Measurements from ENCODE around the gene TMTC2. TPM values are rescaled to one million over a fixed set of nuclear protein-coding genes. Genes with fewer than 3 reads are reported as not detected.

Gene TMTC2
- total RNA-seq, 1 donor from 2014 or later = 22.9 TPM

- no peak for DNase-seq
These were observed 330.3 kb downstream of the TMTC2 start for GRCh38 chr12:83016991-83017390.

- no peak for DNase-seq
These were observed 331.4 kb downstream of the TMTC2 start for GRCh38 chr12:83018088-83018487.

- no peak for DNase-seq
These were observed 340.5 kb downstream of the TMTC2 start for GRCh38 chr12:83027021-83027723.

- DNase-seq = no peak
These were observed 344.5 kb downstream of the TMTC2 start for GRCh38 chr12:83031196-83031595.

- no peak for DNase-seq
These were observed 350.1 kb downstream of the TMTC2 start for GRCh38 chr12:83036847-83037246.

GRCh38 chr12:83039413-83039812 lies 352.7 kb downstream of the TMTC2 start:
- DNase-seq = no peak

- no peak for DNase-seq
These were observed 353.6 kb downstream of the TMTC2 start for GRCh38 chr12:83040339-83040738.

- no peak for DNase-seq
These were observed 354.3 kb downstream of the TMTC2 start for GRCh38 chr12:83040991-83041390.

- DNase-seq = no peak
These were observed 355.9 kb downstream of the TMTC2 start for GRCh38 chr12:83042441-83043200.

- no peak for DNase-seq
These were observed 358.0 kb downstream of the TMTC2 start for GRCh38 chr12:83044736-83045135.

GRCh38 chr12:83046019-83046418 lies 359.3 kb downstream of the TMTC2 start:
- DNase-seq = no peak

- DNase-seq = no peak
These were observed 362.6 kb downstream of the TMTC2 start for GRCh38 chr12:83049306-83049705.

GRCh38 chr12:83052890-83053541 lies 366.3 kb downstream of the TMTC2 start:
- DNase-seq = no peak

GRCh38 chr12:83057436-83057835 lies 370.7 kb downstream of the TMTC2 start:
- DNase-seq = no peak

GRCh38 chr12:83059107-83059506 lies 372.4 kb downstream of the TMTC2 start:
- no peak for DNase-seq

- no peak for DNase-seq
These were observed 378.9 kb downstream of the TMTC2 start for GRCh38 chr12:83065562-83065961.

- no peak for DNase-seq
These were observed 381.3 kb downstream of the TMTC2 start for GRCh38 chr12:83067981-83068380.

- DNase-seq = no peak
These were observed 387.7 kb downstream of the TMTC2 start for GRCh38 chr12:83074358-83074894.

GRCh38 chr12:83075471-83075870 lies 388.8 kb downstream of the TMTC2 start:
- DNase-seq = no peak

- no peak for DNase-seq
These were observed 390.3 kb downstream of the TMTC2 start for GRCh38 chr12:83077041-83077440.

- DNase-seq = no peak
These were observed 396.1 kb downstream of the TMTC2 start for GRCh38 chr12:83082690-83083276.

GRCh38 chr12:83083616-83084015 lies 396.9 kb downstream of the TMTC2 start:
- no peak for DNase-seq
